AG08395 (cell line): ENCODE data around the gene PBXIP1.

Experiments
- DNase-seq: peaks from one replicate; pipeline ENCODE4 v3.0.0; 2012; ENCODE audit warnings: mixed read lengths, low spot score

Gene PBXIP1

GRCh38 chr1:154957091-154957657 is 1.3 kb upstream of the PBXIP1 start:
- no peak for DNase-seq

- no peak for DNase-seq
These were observed 644 bp upstream of the PBXIP1 start for GRCh38 chr1:154956544-154956941.

GRCh38 chr1:154955039-154955717 is 721 bp downstream of the PBXIP1 start:
- peak; percentile 67 for DNase-seq

- DNase-seq, result no peak
These were observed 1.4 kb downstream of the PBXIP1 start for GRCh38 chr1:154954541-154954940.

- DNase-seq, result no peak
These were observed 2.3 kb downstream of the PBXIP1 start for GRCh38 chr1:154953611-154954038.

GRCh38 chr1:154952664-154953063 is 3.2 kb downstream of the PBXIP1 start:
- DNase-seq, result no peak

- no peak for DNase-seq
These were observed 3.8 kb downstream of the PBXIP1 start for GRCh38 chr1:154951901-154952657.

- DNase-seq, result no peak
These were observed 7.8 kb downstream of the PBXIP1 start for GRCh38 chr1:154948079-154948478.

- DNase-seq, result no peak
These were observed 9.7 kb downstream of the PBXIP1 start for GRCh38 chr1:154945962-154946850.

- DNase-seq, result no peak
These were observed 10.5 kb downstream of the PBXIP1 start for GRCh38 chr1:154945160-154945961.

GRCh38 chr1:154944401-154945159 is 11.3 kb downstream of the PBXIP1 start:
- DNase-seq, result no peak

GRCh38 chr1:154943649-154944400 is 12.1 kb downstream of the PBXIP1 start:
- DNase-seq, result peak; percentile 56

- DNase-seq, result peak; percentile 11
These were observed 14.4 kb downstream of the PBXIP1 start for GRCh38 chr1:154941333-154942013.

GRCh38 chr1:154940651-154941194 is 15.2 kb downstream of the PBXIP1 start:
- no peak for DNase-seq

GRCh38 chr1:154940213-154940560 is 15.7 kb downstream of the PBXIP1 start:
- DNase-seq, result no peak

GRCh38 chr1:154938604-154939399 is 17.1 kb downstream of the PBXIP1 start:
- no peak for DNase-seq

GRCh38 chr1:154937988-154938386 is 17.9 kb downstream of the PBXIP1 start:
- no peak for DNase-seq
